ENCODE data around the gene RNF17. TPM values are rescaled to one million over a fixed set of nuclear protein-coding genes. Genes with fewer than 3 reads are reported as not detected.

Gene RNF17
- total and polyA plus RNA-seq, 2 of the 8 experiments (the other 6 are each of a cell fraction or from before 2014, with no cell fraction given) = not detected

GRCh38 chr13:24727731-24728601 is 36.0 kb upstream of the RNF17 start:
- FAIRE-seq = no peak
- H3K79me1 ChIP-seq (ENCODE audit: low read depth, low read length) = no peaks in the 10 kb centered on the region
- no peak overlapping the region for H3K18ac ChIP-seq (ENCODE audit: extremely low read depth, low read length)
- no peak overlapping the region for H4K91ac ChIP-seq (replicated peaks; ENCODE audit: insufficient read length, low read length)
- no peak overlapping the region for H2BK120ac ChIP-seq (replicated peaks; ENCODE audit: low read depth, low read length)
- H4K5ac ChIP-seq (ENCODE audit: insufficient read length, low read depth, low read length) = no peak overlapping the region
- no peaks in the 10 kb centered on the region for H3K36me3 ChIP-seq (ENCODE audit: control insufficient read depth in 2 of 4, insufficient read depth in 4 of 4, low read length in 3 of 4)
- no peaks in the 10 kb centered on the region for H3K9me3 ChIP-seq (ENCODE audit: insufficient read depth in 2 of 2, low read depth in 1 of 2, low read length in 1 of 2)
- peak in 1 of 2 experiments; percentile 63 for DNase-seq (ENCODE audit: low read depth in 1 of 2, low spot score in 2 of 2)
- no peak overlapping the region for H4K8ac ChIP-seq (ENCODE audit: extremely low read depth, insufficient read depth, low read length)
- no peaks in the 10 kb centered on the region for H3K4me1 ChIP-seq (replicated peaks in 1 of 4; ENCODE audit: control insufficient read depth in 3 of 4, insufficient read depth in 4 of 4, low read length in 3 of 4)
- no peak overlapping the region for H2BK20ac ChIP-seq (ENCODE audit: low read length)
- no peak overlapping the region for H3K23ac ChIP-seq (ENCODE audit: insufficient read length)
- no peak overlapping the region for H3K27ac ChIP-seq (ENCODE audit: low read depth, low read length)
- no peak overlapping the region for H3K4me2 ChIP-seq (ENCODE audit: insufficient read depth in 1 of 2, low read depth in 2 of 2, low read length in 2 of 2)
- H2BK15ac ChIP-seq (ENCODE audit: low read length) = no peak overlapping the region
- no peaks in the 10 kb centered on the region for H4K20me1 ChIP-seq (replicated peaks in 1 of 2; ENCODE audit: control insufficient read depth in 1 of 2, insufficient read depth in 2 of 2, low read length in 2 of 2)
- H3K27me3 ChIP-seq (replicated peaks in 1 of 4; ENCODE audit: control insufficient read depth in 3 of 4, extremely low read depth in 1 of 4, insufficient read depth in 3 of 4, low read length in 3 of 4) = no peaks in the 10 kb centered on the region
- CTCF ChIA-PET (ENCODE audit: partially characterized antibody) = interaction anchor here (0.7 to 7.7 kb wide), 26 partner anchors 9 to 386 kb away, joined by 3 to 95 read pairs (median 5); no protein-coding TSS in a partner anchor
- POLR2A ChIA-PET (ENCODE audit: partially characterized antibody) = no interaction called here
- TF ChIP-seq ATF3 (IDR thresholded peaks at IDR 0.05; ENCODE audit: insufficient read depth, low read depth, low read length) (peak; percentile 32; the same call in 1 of the 2 replicates), MAX (IDR thresholded peaks at IDR 0.05) (peak; percentile 74), POU5F1 (IDR thresholded peaks at IDR 0.05; ENCODE audit: low read depth, low read length) (no peak), CTCF (IDR thresholded peaks at IDR 0.05; ENCODE audit: control extremely low read depth in 1 of 3, insufficient read depth in 1 of 3, low read depth in 1 of 3, low read length in 3 of 3) (peak; percentile 78 to 99 (median 78)), CHD2 (IDR thresholded peaks at IDR 0.05; ENCODE audit: low read length) (no peak), TCF12 (IDR thresholded peaks at IDR 0.05; ENCODE audit: low read depth, low read length) (no peak), RAD21 (IDR thresholded peaks at IDR 0.05 in 1 of 2, conservative IDR thresholded peaks at IDR 0.05 in 1 of 2; ENCODE audit: low read depth in 2 of 2, low read length in 2 of 2) (peak; percentile 90 to 91)
- H3K9ac ChIP-seq (replicated peaks in 1 of 4; ENCODE audit: extremely low read depth in 1 of 4, low read depth in 3 of 4, low read length in 3 of 4) = no peak overlapping the region
- no peaks in the 10 kb centered on the region for H3K23me2 ChIP-seq (ENCODE audit: low read depth, low read length)
- 59% methylated on average over 24 of the region's 24 CpGs; no CpG with 5 or more reads in 1 of the 2 experiments for WGBS, 2 experiments (ENCODE audit: extremely low coverage in 1 of 2, insufficient coverage in 1 of 2, insufficient read length in 1 of 2, insufficient replicate concordance in 2 of 2, low coverage in 1 of 2, low lambda C conversion rate in 2 of 2, missing lambda C conversion rate in 1 of 2)
- no peaks in the 10 kb centered on the region for H3K79me2 ChIP-seq (ENCODE audit: control insufficient read depth in 1 of 2, insufficient read depth in 2 of 2, low read length in 2 of 2)
- no peak overlapping the region for H2BK12ac ChIP-seq (ENCODE audit: low read depth, low read length)
- H2AK5ac ChIP-seq (ENCODE audit: low read depth, low read length) = no peak overlapping the region
- H2AFZ ChIP-seq (ENCODE audit: low read length) = no peak overlapping the region
- no peak overlapping the region for H3K4ac ChIP-seq (replicated peaks; ENCODE audit: insufficient read length, low read depth, low read length)
- no peak overlapping the region for H3K14ac ChIP-seq (ENCODE audit: insufficient read length)
- no peak overlapping the region for H2BK5ac ChIP-seq (ENCODE audit: low read depth, low read length)
- no peak overlapping the region for H3K56ac ChIP-seq (replicated peaks; ENCODE audit: insufficient read length, low read depth, low read length)
- H3K4me3 ChIP-seq (ENCODE audit: extremely low read depth in 1 of 4, insufficient read depth in 2 of 4, low read depth in 3 of 4, low read length in 4 of 4) = no peak overlapping the region
